Mucosa of stomach (tissue), 1 donor: ENCODE data around the gene BPIFB6.

Source experiments
- H3K27me3 ChIP-seq: one replicate; pipeline ENCODE4 v1.7.0; 2013; ENCODE audit warnings: mild to moderate bottlenecking, low read length; ENCODE audit not compliant: control insufficient read depth, insufficient read depth
- H3K36me3 ChIP-seq: one replicate; pipeline ENCODE4 v1.7.0; 2013; ENCODE audit warnings: low read length; ENCODE audit not compliant: control insufficient read depth, insufficient read depth
- H3K4me1 ChIP-seq: one replicate; pipeline ENCODE4 v1.7.0; 2013; ENCODE audit warnings: mild to moderate bottlenecking, low read length; ENCODE audit not compliant: control insufficient read depth, insufficient read depth
- H3K4me3 ChIP-seq: one replicate; pipeline ENCODE4 v1.7.0; 2013; ENCODE audit warnings: low read length
- H3K9ac ChIP-seq: one replicate; pipeline ENCODE4 v1.7.0; 2013; ENCODE audit warnings: mild to moderate bottlenecking, low read length, moderate library complexity
- H3K9me3 ChIP-seq: one replicate; pipeline ENCODE4 v1.7.0; 2013; ENCODE audit warnings: mild to moderate bottlenecking, low read length, moderate library complexity; ENCODE audit not compliant: control insufficient read depth
- donor health status: Pancreatic carcinoma.

Gene BPIFB6

DNA sequence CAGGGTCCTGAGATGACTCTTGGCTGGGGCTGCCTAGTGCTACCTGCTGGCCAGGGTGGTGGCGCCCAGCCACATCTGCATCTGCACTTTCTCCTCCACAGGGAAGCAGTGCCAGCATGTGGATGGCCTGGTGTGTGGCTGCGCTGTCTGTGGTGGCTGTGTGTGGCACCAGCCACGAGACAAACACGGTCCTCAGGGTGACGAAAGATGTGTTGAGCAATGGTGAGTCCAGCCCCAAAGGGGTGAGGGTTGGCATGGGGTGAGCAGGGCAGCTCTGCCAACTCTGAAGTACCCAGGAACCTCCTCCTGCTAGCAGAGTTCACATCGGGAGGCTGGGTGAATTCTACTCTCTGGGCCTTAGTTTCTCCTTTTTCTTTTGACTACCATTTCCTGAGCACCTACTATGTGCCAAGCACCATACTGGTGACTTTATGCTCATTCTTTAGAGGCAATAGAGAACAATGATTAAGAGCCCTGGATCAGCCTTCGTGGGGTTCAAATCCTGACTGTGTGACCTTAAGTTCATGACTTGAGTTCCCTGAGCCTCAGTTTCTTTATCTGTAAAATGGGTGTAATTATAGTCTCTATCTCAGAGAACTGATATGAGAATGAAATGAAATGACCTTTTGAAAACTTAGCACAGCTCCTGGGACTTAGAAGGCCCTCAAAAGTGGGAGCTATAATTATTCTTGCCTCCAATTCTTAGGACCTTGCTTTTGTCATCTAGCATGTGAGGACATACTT, 50.1 kb downstream of the BPIFB6 start:
- Histone ChIP-seq H3K4me1 (no peaks in the 10 kb centered on the region), H3K36me3 (no peaks in the 10 kb centered on the region), H3K27me3 (peaks cover 6% of the 10 kb centered on the region), H3K9me3 (no peaks in the 10 kb centered on the region), H3K4me3 (no peak overlapping the region), H3K9ac (no peak overlapping the region)

- no peak overlapping the region for H3K9ac ChIP-seq
- no peak overlapping the region for H3K4me3 ChIP-seq
- no peaks in the 10 kb centered on the region for H3K4me1 ChIP-seq
- no peaks in the 10 kb centered on the region for H3K9me3 ChIP-seq
- H3K27me3 ChIP-seq, result peaks cover 3% of the 10 kb centered on the region
- no peaks in the 10 kb centered on the region for H3K36me3 ChIP-seq
Measured at GRCh38 chr20:33082546-33082945, 51.1 kb downstream of the BPIFB6 start.

- no peaks in the 10 kb centered on the region for H3K9me3 ChIP-seq
- no peak overlapping the region for H3K4me3 ChIP-seq
- H3K27me3 ChIP-seq, result no peaks in the 10 kb centered on the region
- no peaks in the 10 kb centered on the region for H3K36me3 ChIP-seq
- H3K4me1 ChIP-seq, result no peaks in the 10 kb centered on the region
- H3K9ac ChIP-seq, result no peak overlapping the region
Measured at GRCh38 chr20:33083544-33084340, 52.3 kb downstream of the BPIFB6 start.

GRCh38 chr20:33084722-33085121, 53.3 kb downstream of the BPIFB6 start:
- Histone ChIP-seq H3K27me3 (no peaks in the 10 kb centered on the region), H3K4me3 (no peak overlapping the region), H3K36me3 (no peaks in the 10 kb centered on the region), H3K9ac (no peak overlapping the region), H3K9me3 (no peaks in the 10 kb centered on the region), H3K4me1 (no peaks in the 10 kb centered on the region)

- Histone ChIP-seq H3K9me3 (no peaks in the 10 kb centered on the region), H3K36me3 (no peaks in the 10 kb centered on the region), H3K4me3 (no peak overlapping the region), H3K9ac (no peak overlapping the region), H3K27me3 (no peaks in the 10 kb centered on the region), H3K4me1 (no peaks in the 10 kb centered on the region)
Measured at GRCh38 chr20:33086052-33086722, 54.7 kb downstream of the BPIFB6 start.

DNA sequence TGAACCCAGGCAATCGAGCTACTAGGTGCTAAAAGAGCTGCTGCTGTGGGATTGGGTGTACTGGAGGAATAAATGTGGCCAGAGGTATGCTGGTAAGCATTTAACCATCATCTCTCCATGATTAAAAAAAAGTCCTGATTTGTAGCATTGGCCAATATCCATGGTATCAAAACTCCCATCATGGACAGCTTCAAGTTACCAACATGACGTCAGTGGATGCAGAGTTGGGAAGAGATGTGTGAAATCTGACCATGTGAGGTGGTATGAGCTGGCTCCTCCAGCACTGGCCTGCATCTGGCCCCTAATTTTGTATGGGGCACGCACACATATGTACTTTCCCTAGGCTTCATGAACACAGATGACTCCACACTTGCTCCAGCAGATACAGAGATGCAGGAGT, 59.7 kb downstream of the BPIFB6 start:
- Histone ChIP-seq H3K4me3 (no peak overlapping the region), H3K36me3 (no peaks in the 10 kb centered on the region), H3K9ac (no peak overlapping the region), H3K4me1 (no peaks in the 10 kb centered on the region), H3K9me3 (no peaks in the 10 kb centered on the region), H3K27me3 (no peaks in the 10 kb centered on the region)

GRCh38 chr20:33091693-33092092, 60.2 kb downstream of the BPIFB6 start:
- H3K9me3 ChIP-seq, result no peaks in the 10 kb centered on the region
- H3K4me1 ChIP-seq, result no peaks in the 10 kb centered on the region
- no peaks in the 10 kb centered on the region for H3K36me3 ChIP-seq
- no peaks in the 10 kb centered on the region for H3K27me3 ChIP-seq
- H3K4me3 ChIP-seq, result no peak overlapping the region
- no peak overlapping the region for H3K9ac ChIP-seq

DNA sequence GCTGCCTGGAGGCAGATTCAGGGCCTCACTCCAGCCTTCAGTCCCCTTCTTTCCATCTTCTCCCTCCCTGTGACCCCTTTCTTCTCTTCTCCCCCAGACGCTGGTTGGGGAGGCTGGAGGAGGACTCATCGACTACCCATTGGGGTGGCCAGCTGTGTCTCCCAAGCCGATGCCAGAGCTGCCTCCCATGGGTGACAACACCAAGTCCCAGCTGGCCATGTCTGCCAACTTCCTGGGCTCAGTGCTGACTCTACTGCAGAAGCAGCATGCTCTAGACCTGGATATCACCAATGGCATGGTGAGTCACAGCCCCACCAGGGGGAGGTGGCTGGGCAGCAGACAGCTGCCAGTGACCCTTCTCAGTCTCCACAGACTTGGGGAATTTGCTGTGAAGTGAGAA, 60.9 kb downstream of the BPIFB6 start:
- no peaks in the 10 kb centered on the region for H3K4me1 ChIP-seq
- no peaks in the 10 kb centered on the region for H3K9me3 ChIP-seq
- H3K9ac ChIP-seq, result no peak overlapping the region
- H3K27me3 ChIP-seq, result no peaks in the 10 kb centered on the region
- no peaks in the 10 kb centered on the region for H3K36me3 ChIP-seq
- H3K4me3 ChIP-seq, result no peak overlapping the region

- H3K36me3 ChIP-seq, result no peaks in the 10 kb centered on the region
- no peak overlapping the region for H3K9ac ChIP-seq
- H3K4me1 ChIP-seq, result no peaks in the 10 kb centered on the region
- no peaks in the 10 kb centered on the region for H3K27me3 ChIP-seq
- no peaks in the 10 kb centered on the region for H3K9me3 ChIP-seq
- H3K4me3 ChIP-seq, result no peak overlapping the region
Measured at GRCh38 chr20:33093074-33093473, 61.6 kb downstream of the BPIFB6 start.

DNA sequence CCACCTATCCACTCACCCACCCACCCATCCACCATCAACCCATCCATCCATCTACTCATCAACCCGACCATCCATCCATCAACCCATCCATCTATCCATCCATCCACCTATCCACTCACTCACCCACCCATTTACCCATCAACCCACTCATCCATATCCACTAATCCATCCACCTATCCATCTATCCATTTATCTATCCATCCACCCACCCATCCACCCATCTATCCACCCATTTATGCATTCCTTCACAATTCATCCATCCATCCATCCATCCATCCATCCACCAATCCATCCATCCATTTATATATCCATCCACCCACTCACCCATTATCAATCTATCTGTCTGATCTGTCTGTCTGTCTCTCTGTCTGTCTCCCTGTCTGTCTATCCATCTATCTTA, 62.1 kb downstream of the BPIFB6 start:
- Histone ChIP-seq H3K27me3 (no peaks in the 10 kb centered on the region), H3K9ac (no peak overlapping the region), H3K4me1 (no peaks in the 10 kb centered on the region), H3K36me3 (no peaks in the 10 kb centered on the region), H3K4me3 (no peak overlapping the region), H3K9me3 (no peaks in the 10 kb centered on the region)
